HG02642 (cell line): ENCODE measurements around the gene AQP7.
A peak's percentile ranks its signal among the peaks of the same experiment; 100 is the strongest.
"Not testable (repeated sequence)": the region's sequence is repeated elsewhere in the genome, so short reads cannot be mapped to it uniquely, and the experiment has no call there.

Experiments
- ATAC-seq: cut with Tn5 transposase; IDR thresholded peaks from one replicate; pipeline ENCODE4 v1.9.1; 2021; ENCODE audit warnings: mild to moderate bottlenecking; ENCODE audit not compliant: unreplicated experiment, poor library complexity

Gene AQP7

GRCh38 chr9:33402371-33402770 is at the start of gene AQP7:
AQP7 (minus strand) TSS chr9:33402568; CDS start chr9:33401262, 1,306 bp downstream.
- ATAC-seq, result not testable (repeated sequence)

- ATAC-seq, result no peak
These were observed 48.3 kb upstream of the AQP7 start for GRCh38 chr9:33450621-33451146.

- no peak for ATAC-seq
These were observed 47.3 kb upstream of the AQP7 start for GRCh38 chr9:33449715-33450114.

- ATAC-seq, result no peak
These were observed 45.6 kb upstream of the AQP7 start for GRCh38 chr9:33447799-33448553.

GRCh38 chr9:33446946-33447798 is 44.8 kb upstream of the AQP7 start, which contains the start of gene AQP3:
AQP3 (minus strand) TSS chr9:33447593; CDS start chr9:33447530, 63 bp downstream.
- peak; percentile 32 for ATAC-seq

GRCh38 chr9:33446240-33446945 is 44.0 kb upstream of the AQP7 start:
- peak; percentile 79 for ATAC-seq

GRCh38 chr9:33445389-33446239 is 43.2 kb upstream of the AQP7 start:
- ATAC-seq, result no peak

- no peak for ATAC-seq
These were observed 41.2 kb upstream of the AQP7 start for GRCh38 chr9:33443464-33444154.

- no peak for ATAC-seq
These were observed 40.7 kb upstream of the AQP7 start for GRCh38 chr9:33443047-33443446.

GRCh38 chr9:33442125-33442524 is 39.8 kb upstream of the AQP7 start:
- ATAC-seq, result no peak

GRCh38 chr9:33440609-33441008 is 38.2 kb upstream of the AQP7 start:
- ATAC-seq, result no peak

GRCh38 chr9:33440204-33440603 is 37.8 kb upstream of the AQP7 start:
- ATAC-seq, result no peak

- no peak for ATAC-seq
These were observed 37.4 kb upstream of the AQP7 start for GRCh38 chr9:33439731-33440130.

- no peak for ATAC-seq
These were observed 36.7 kb upstream of the AQP7 start for GRCh38 chr9:33438926-33439680.

GRCh38 chr9:33437898-33438297 is 35.5 kb upstream of the AQP7 start:
- no peak for ATAC-seq

- no peak for ATAC-seq
These were observed 34.8 kb upstream of the AQP7 start for GRCh38 chr9:33437205-33437604.

GRCh38 chr9:33436445-33436844 is 34.1 kb upstream of the AQP7 start:
- no peak for ATAC-seq

GRCh38 chr9:33435821-33436277 is 33.5 kb upstream of the AQP7 start:
- no peak for ATAC-seq
